ENCODE measurements around the gene CNIH2. TPM values are rescaled to one million over a fixed set of nuclear protein-coding genes. Genes with fewer than 3 reads are reported as not detected.

Gene CNIH2
- polyA plus RNA-seq (2013, experiment 1 of 2): 23.5 TPM
- polyA plus RNA-seq (2013, experiment 2 of 2): 29.1 TPM

GRCh38 chr11:66277471-66278362 is at the start of gene CNIH2:
CNIH2 (plus strand) TSS chr11:66278175; CDS start chr11:66278457, 282 bp downstream.
- 3% methylated on average over 84 of the region's 84 CpGs for WGBS
- no peaks in the 10 kb centered on the region for H3K27me3 ChIP-seq (ENCODE audit: insufficient read depth, low read length)
- H3K4me1 ChIP-seq (ENCODE audit: insufficient read depth, low read length): peaks cover 7% of the 10 kb centered on the region
- no peak within 1 kb of the TSS for H3K27ac ChIP-seq (ENCODE audit: low read depth, low read length)
- peak within 1 kb of the TSS; percentile 37; the same call in 1 of the 2 replicates for H3K9ac ChIP-seq (ENCODE audit: low read depth, low read length)
- H3K9me3 ChIP-seq (ENCODE audit: insufficient read depth, low read depth, low read length): no peaks in the 10 kb centered on the region
- H3K36me3 ChIP-seq (ENCODE audit: insufficient read depth, low read length): peaks cover 27% of the 10 kb centered on the region
- peak within 1 kb of the TSS; percentile 56 for H3K4me3 ChIP-seq (ENCODE audit: low read length)

GRCh38 chr11:66228521-66228920 is 49.5 kb upstream of the CNIH2 start:
- WGBS: 71% methylated on average over 6 of the region's 6 CpGs
- no peak overlapping the region for H3K4me3 ChIP-seq (ENCODE audit: low read length)
- peaks cover 15% of the 10 kb centered on the region; the same call in 1 of the 2 replicates for H3K36me3 ChIP-seq (ENCODE audit: insufficient read depth, low read length)
- no peak overlapping the region for H3K27ac ChIP-seq (ENCODE audit: low read depth, low read length)
- H3K27me3 ChIP-seq (ENCODE audit: insufficient read depth, low read length): no peaks in the 10 kb centered on the region
- H3K9me3 ChIP-seq (ENCODE audit: insufficient read depth, low read depth, low read length): no peaks in the 10 kb centered on the region
- no peak overlapping the region for H3K9ac ChIP-seq (ENCODE audit: low read depth, low read length)
- H3K4me1 ChIP-seq (ENCODE audit: insufficient read depth, low read length): no peaks in the 10 kb centered on the region

GRCh38 chr11:66230156-66230555 is 47.8 kb upstream of the CNIH2 start:
- no peak overlapping the region for H3K9ac ChIP-seq (ENCODE audit: low read depth, low read length)
- no peak overlapping the region for H3K4me3 ChIP-seq (ENCODE audit: low read length)
- H3K4me1 ChIP-seq (ENCODE audit: insufficient read depth, low read length): no peaks in the 10 kb centered on the region
- no peaks in the 10 kb centered on the region for H3K9me3 ChIP-seq (ENCODE audit: insufficient read depth, low read depth, low read length)
- 94% methylated on average over 6 of the region's 6 CpGs for WGBS
- H3K36me3 ChIP-seq (ENCODE audit: insufficient read depth, low read length): peaks cover 17% of the 10 kb centered on the region; the same call in 1 of the 2 replicates
- H3K27me3 ChIP-seq (ENCODE audit: insufficient read depth, low read length): no peaks in the 10 kb centered on the region
- no peak overlapping the region for H3K27ac ChIP-seq (ENCODE audit: low read depth, low read length)

GRCh38 chr11:66230978-66231377 is 47.0 kb upstream of the CNIH2 start:
- H3K4me3 ChIP-seq (ENCODE audit: low read length): no peak overlapping the region
- H3K27ac ChIP-seq (ENCODE audit: low read depth, low read length): no peak overlapping the region
- H3K4me1 ChIP-seq (ENCODE audit: insufficient read depth, low read length): no peaks in the 10 kb centered on the region
- H3K27me3 ChIP-seq (ENCODE audit: insufficient read depth, low read length): no peaks in the 10 kb centered on the region
- peaks cover 22% of the 10 kb centered on the region for H3K36me3 ChIP-seq (ENCODE audit: insufficient read depth, low read length)
- no peak overlapping the region for H3K9ac ChIP-seq (ENCODE audit: low read depth, low read length)
- no peaks in the 10 kb centered on the region for H3K9me3 ChIP-seq (ENCODE audit: insufficient read depth, low read depth, low read length)
- WGBS: 95% methylated on average over 14 of the region's 14 CpGs

- 86% methylated on average over 7 of the region's 7 CpGs for WGBS
- no peaks in the 10 kb centered on the region for H3K4me1 ChIP-seq (ENCODE audit: insufficient read depth, low read length)
- no peaks in the 10 kb centered on the region for H3K9me3 ChIP-seq (ENCODE audit: insufficient read depth, low read depth, low read length)
- H3K27me3 ChIP-seq (ENCODE audit: insufficient read depth, low read length): no peaks in the 10 kb centered on the region
- no peak overlapping the region; the same call in 1 of the 2 replicates for H3K9ac ChIP-seq (ENCODE audit: low read depth, low read length)
- H3K4me3 ChIP-seq (ENCODE audit: low read length): no peak overlapping the region
- H3K27ac ChIP-seq (ENCODE audit: low read depth, low read length): no peak overlapping the region
- peaks cover 28% of the 10 kb centered on the region for H3K36me3 ChIP-seq (ENCODE audit: insufficient read depth, low read length)
Observed at GRCh38 chr11:66231561-66231960, 46.4 kb upstream of the CNIH2 start.

- no peak overlapping the region for H3K4me3 ChIP-seq (ENCODE audit: low read length)
- no peaks in the 10 kb centered on the region for H3K27me3 ChIP-seq (ENCODE audit: insufficient read depth, low read length)
- H3K9ac ChIP-seq (ENCODE audit: low read depth, low read length): no peak overlapping the region
- H3K27ac ChIP-seq (ENCODE audit: low read depth, low read length): no peak overlapping the region
- no peaks in the 10 kb centered on the region for H3K9me3 ChIP-seq (ENCODE audit: insufficient read depth, low read depth, low read length)
- H3K36me3 ChIP-seq (ENCODE audit: insufficient read depth, low read length): peaks cover 28% of the 10 kb centered on the region
- H3K4me1 ChIP-seq (ENCODE audit: insufficient read depth, low read length): no peaks in the 10 kb centered on the region
- 95% methylated on average over 11 of the region's 11 CpGs for WGBS
Observed at GRCh38 chr11:66232769-66233168, 45.2 kb upstream of the CNIH2 start.

- Histone ChIP-seq H3K9ac (ENCODE audit: low read depth, low read length) (no peak overlapping the region), H3K9me3 (ENCODE audit: insufficient read depth, low read depth, low read length) (no peaks in the 10 kb centered on the region), H3K27me3 (ENCODE audit: insufficient read depth, low read length) (no peaks in the 10 kb centered on the region), H3K4me3 (ENCODE audit: low read length) (no peak overlapping the region), H3K36me3 (ENCODE audit: insufficient read depth, low read length) (peaks cover 28% of the 10 kb centered on the region), H3K27ac (ENCODE audit: low read depth, low read length) (no peak overlapping the region), H3K4me1 (ENCODE audit: insufficient read depth, low read length) (no peaks in the 10 kb centered on the region)
- WGBS: 93% methylated on average over 5 of the region's 5 CpGs
Observed at GRCh38 chr11:66233301-66233700, 44.7 kb upstream of the CNIH2 start.

- Histone ChIP-seq H3K27ac (ENCODE audit: low read depth, low read length) (no peak overlapping the region), H3K4me3 (ENCODE audit: low read length) (no peak overlapping the region), H3K36me3 (ENCODE audit: insufficient read depth, low read length) (peaks cover 36% of the 10 kb centered on the region), H3K27me3 (ENCODE audit: insufficient read depth, low read length) (no peaks in the 10 kb centered on the region), H3K9me3 (ENCODE audit: insufficient read depth, low read depth, low read length) (no peaks in the 10 kb centered on the region), H3K4me1 (ENCODE audit: insufficient read depth, low read length) (no peaks in the 10 kb centered on the region), H3K9ac (ENCODE audit: low read depth, low read length) (no peak overlapping the region)
- 95% methylated on average over 11 of the region's 11 CpGs for WGBS
Observed at GRCh38 chr11:66235141-66235540, 42.8 kb upstream of the CNIH2 start.

GRCh38 chr11:66237867-66238266 is 40.1 kb upstream of the CNIH2 start:
- Histone ChIP-seq H3K4me3 (ENCODE audit: low read length) (no peak overlapping the region), H3K9ac (ENCODE audit: low read depth, low read length) (no peak overlapping the region), H3K9me3 (ENCODE audit: insufficient read depth, low read depth, low read length) (no peaks in the 10 kb centered on the region), H3K4me1 (ENCODE audit: insufficient read depth, low read length) (no peaks in the 10 kb centered on the region), H3K27me3 (ENCODE audit: insufficient read depth, low read length) (no peaks in the 10 kb centered on the region), H3K27ac (ENCODE audit: low read depth, low read length) (no peak overlapping the region), H3K36me3 (ENCODE audit: insufficient read depth, low read length) (peaks cover 43% of the 10 kb centered on the region)
- WGBS: 95% methylated on average over 6 of the region's 6 CpGs

- 92% methylated on average over 17 of the region's 17 CpGs for WGBS
- Histone ChIP-seq H3K9ac (ENCODE audit: low read depth, low read length) (no peak overlapping the region), H3K9me3 (ENCODE audit: insufficient read depth, low read depth, low read length) (no peaks in the 10 kb centered on the region), H3K4me1 (ENCODE audit: insufficient read depth, low read length) (no peaks in the 10 kb centered on the region), H3K27ac (ENCODE audit: low read depth, low read length) (no peak overlapping the region), H3K36me3 (ENCODE audit: insufficient read depth, low read length) (peaks cover 38% of the 10 kb centered on the region), H3K27me3 (ENCODE audit: insufficient read depth, low read length) (no peaks in the 10 kb centered on the region), H3K4me3 (ENCODE audit: low read length) (no peak overlapping the region)
Observed at GRCh38 chr11:66238786-66239413, 39.1 kb upstream of the CNIH2 start.

- no peaks in the 10 kb centered on the region for H3K4me1 ChIP-seq (ENCODE audit: insufficient read depth, low read length)
- no peak overlapping the region for H3K9ac ChIP-seq (ENCODE audit: low read depth, low read length)
- no peak overlapping the region for H3K27ac ChIP-seq (ENCODE audit: low read depth, low read length)
- no peak overlapping the region for H3K4me3 ChIP-seq (ENCODE audit: low read length)
- H3K9me3 ChIP-seq (ENCODE audit: insufficient read depth, low read depth, low read length): no peaks in the 10 kb centered on the region
- WGBS: 90% methylated on average over 3 of the region's 3 CpGs
- H3K27me3 ChIP-seq (ENCODE audit: insufficient read depth, low read length): no peaks in the 10 kb centered on the region
- peaks cover 32% of the 10 kb centered on the region for H3K36me3 ChIP-seq (ENCODE audit: insufficient read depth, low read length)
Observed at GRCh38 chr11:66239511-66239910, 38.5 kb upstream of the CNIH2 start.

All from HUES64 (cell line).